NCI-H187 (cell line): ENCODE data around the gene CAPN10.

Source experiments
- DNase-seq, 2 experiments: peaks; one replicate each; lab custom pipeline; 2025; lab: John Stamatoyannopoulos, UW

Gene CAPN10

GRCh38 chr2:240574386-240575100 lies 12.0 kb upstream of the CAPN10 start:
- no peak for DNase-seq

DNA sequence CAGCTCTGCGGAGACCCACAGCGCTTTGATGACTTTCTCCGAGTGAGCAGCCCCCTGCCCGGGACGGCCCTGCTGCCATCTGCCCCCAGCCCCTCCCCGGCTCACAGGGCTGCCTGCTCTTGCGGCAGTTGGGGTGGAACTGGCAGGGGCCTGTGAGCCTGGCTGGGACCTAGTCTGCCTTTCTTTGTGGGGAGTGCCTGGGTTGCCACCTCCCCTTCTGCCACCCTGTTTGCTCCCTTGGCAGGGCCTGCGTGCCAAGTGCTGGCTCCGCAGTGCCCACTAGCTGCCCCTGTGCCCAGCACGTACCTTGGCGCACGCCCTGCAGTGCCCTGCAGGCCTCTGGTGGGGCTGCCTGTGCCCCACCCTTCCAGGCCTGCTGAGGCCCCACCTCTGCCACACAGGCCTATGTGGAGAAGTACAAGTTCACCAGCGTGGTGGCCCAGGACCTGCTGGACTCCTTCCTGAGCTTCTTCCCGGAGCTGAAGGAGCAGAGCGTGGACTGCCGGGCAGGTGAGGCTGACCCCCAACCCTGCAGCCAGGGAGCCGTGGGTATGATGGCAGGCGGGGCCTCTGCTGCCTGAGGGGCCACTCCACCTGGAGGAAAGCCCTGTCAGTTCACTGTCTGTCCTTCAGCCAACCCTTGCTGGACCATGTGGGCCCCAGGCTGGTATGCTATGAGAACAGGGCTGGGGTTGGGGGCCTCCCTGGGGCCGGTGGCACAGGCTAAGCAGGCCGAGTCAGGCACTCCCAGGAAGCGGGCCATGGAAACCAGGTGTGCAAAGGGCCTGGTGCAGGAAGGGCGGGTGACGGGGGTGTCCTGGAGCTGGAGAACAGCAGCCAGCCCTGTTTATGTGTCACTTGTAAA lies 11.2 kb upstream of the CAPN10 start:
- DNase-seq = no peak

DNA sequence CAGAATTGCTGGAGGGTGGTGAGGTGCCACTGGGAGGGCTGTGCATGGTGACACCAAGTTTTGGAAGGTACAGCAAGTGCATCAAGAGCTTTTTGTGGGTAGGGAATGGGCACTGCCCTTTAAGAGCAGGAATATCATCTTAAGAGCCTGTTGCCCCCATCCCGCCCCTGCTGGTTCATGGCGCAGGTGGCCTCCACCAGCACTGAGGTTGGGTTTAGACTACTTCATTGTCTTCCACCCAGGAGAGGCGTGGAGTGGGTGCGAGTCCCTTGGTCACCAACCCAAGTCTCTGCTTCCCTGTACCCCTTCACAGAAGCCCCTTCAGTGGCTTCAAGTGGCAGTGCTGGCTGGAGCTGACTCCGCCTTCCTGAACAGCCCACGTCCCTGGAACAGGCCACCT lies 10.5 kb upstream of the CAPN10 start:
- no peak for DNase-seq

DNA sequence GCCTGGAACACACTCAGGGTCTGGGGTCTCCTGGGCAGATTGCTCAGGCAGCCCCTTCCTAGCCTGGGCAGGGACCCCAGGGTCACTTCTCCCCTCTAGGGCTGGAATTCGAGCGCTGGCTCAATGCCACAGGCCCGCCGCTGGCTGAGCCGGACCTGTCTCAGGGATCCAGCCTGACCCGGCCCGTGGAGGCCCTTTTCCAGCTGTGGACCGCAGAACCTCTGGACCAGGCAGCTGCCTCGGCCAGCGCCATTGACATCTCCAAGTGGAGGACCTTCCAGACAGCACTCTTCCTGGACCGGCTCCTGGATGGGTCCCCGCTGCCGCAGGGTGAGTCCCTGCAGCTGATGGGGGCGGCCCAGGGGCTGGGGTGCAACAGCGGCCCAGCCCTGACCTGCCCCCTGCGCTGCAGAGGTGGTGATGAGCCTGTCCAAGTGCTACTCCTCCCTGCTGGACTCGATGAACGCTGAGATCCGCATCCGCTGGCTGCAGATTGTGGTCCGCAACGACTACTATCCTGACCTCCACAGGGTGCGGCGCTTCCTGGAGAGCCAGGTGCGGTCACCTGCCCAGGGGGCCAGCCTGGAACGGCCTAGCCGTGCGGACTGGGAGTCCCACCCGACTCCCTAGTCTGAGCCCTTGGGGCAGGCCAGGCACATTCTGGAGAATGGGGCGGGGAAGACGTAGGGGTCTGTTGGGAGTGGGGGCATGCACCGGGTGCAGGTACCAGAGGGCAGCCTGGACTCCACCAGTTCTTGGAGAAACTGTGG lies 9.9 kb upstream of the CAPN10 start:
- DNase-seq = no peak

DNA sequence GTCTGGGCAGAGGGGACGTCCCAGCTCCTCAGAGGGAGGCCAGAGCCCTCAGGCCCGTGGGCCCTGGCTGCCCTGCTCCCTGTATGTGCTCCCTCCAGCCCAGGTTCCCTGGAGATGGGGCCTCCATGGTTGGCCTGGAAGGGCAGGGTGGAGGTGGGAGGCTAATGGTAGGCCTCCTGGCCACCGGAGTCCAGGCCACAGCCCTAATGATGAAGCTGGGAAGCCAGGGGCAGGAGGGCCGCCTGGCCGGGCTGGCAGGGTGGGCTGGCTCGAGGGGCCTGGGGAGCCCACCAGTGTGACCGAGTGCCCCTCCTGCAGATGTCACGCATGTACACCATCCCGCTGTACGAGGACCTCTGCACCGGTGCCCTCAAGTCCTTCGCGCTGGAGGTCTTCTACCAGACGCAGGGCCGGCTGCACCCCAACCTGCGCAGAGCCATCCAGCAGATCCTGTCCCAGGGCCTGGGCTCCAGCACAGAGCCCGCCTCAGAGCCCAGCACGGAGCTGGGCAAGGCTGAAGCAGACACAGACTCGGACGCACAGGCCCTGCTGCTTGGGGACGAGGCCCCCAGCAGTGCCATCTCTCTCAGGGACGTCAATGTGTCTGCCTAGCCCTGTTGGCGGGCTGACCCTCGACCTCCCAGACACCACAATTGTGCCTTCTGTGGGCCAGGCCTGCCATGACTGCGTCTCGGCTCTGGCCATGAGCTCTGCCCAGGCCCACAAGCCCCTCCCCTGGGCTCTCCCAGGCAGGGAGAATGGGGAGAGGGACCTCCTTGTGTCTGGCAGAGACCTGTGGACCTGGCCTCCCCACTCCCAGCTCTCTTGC lies 9.0 kb upstream of the CAPN10 start:
- DNase-seq = no peak

GRCh38 chr2:240578110-240578450 lies 8.5 kb upstream of the CAPN10 start:
- DNase-seq = no peak

DNA sequence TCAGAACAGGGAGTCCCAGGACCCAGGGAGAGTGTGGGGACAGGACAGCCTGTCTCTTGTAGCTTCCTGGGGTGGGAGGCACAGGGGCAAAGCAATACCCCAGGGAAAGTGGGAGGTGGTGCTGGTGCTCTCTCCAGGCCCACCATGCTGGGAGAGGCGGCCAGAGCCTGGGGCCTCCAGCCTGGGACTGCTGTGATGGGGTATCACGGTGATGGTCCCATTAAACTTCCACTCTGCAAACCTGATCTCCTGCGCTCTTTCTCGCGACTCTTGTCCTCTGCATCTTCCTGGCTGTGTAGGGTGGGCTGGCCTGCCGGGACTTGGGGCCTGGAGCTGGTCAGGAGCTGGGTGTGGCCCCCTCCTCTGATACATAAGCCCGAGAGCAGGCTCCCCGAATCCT lies 8.0 kb upstream of the CAPN10 start:
- no peak for DNase-seq

GRCh38 chr2:240579071-240579762 lies 7.3 kb upstream of the CAPN10 start:
- no peak for DNase-seq

- DNase-seq = no peak
Observed at GRCh38 chr2:240579771-240580614, 6.5 kb upstream of the CAPN10 start.

- no peak for DNase-seq
Observed at GRCh38 chr2:240581811-240582210, 4.7 kb upstream of the CAPN10 start.

DNA sequence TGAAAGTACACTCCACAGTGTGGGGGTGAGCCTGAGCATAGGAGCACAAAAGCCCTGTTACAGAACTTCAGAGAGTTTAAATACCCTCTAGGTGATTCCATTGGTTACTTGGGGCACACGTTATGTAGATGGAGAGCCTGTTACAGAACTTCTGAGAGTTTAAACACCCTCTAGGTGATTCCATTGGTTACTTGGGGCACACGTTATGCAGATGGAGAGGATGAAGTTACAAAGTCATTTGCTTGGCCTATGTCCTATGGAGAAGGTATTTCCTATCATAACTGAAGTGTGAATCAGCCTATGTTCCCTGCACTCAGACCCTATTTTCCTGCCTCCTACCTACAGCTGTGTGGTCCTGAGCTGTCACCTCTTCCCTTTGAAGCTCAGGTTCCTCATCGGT lies 3.8 kb upstream of the CAPN10 start:
- no peak for DNase-seq

DNA sequence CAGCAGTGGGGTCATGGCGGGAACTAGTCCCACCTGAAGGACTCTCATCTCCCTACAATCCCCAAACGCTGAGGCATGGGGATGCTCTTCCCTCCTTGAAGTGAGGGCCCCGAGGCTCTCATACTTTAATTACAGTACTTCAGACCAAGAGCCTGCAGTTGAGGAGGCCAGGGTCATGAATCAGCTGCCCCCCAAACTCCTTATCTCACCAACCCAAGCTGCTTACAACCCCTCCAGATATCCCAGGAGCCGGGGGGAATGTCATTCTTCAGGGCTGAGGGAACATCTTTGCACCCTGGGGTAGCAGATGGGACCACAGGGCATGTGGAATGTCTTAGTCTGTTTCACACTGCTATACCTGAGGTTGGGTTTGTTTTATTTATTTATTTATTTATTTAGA lies 2.8 kb upstream of the CAPN10 start:
- no peak for DNase-seq

DNA sequence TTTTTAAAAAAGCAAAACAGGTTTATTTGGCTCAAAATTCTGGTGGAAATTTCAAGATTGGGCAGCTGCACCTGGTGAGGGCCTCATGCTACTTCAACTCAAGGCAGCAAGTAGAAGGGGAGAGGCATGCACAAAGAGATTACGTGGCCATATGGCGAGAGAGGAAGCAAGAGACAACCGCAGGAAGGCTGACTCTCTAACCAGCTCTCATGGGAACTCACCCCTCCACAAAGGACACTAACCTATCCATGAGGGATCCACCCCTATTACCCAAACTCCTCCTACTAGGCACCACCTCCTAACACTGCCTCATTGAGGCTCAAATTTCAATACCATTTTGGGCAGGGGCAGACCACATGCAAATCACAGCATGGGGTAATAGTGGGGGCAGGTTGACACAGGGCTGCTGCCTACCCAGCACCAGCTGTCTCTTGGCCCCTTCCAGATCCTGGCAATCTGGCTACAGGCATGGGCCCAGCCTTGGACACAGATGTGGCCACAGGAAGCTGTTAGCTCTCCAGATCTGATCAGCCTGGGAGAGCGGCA lies 2.0 kb upstream of the CAPN10 start:
- DNase-seq = no peak

GRCh38 chr2:240585101-240585500 lies 1.4 kb upstream of the CAPN10 start:
- DNase-seq = no peak

DNA sequence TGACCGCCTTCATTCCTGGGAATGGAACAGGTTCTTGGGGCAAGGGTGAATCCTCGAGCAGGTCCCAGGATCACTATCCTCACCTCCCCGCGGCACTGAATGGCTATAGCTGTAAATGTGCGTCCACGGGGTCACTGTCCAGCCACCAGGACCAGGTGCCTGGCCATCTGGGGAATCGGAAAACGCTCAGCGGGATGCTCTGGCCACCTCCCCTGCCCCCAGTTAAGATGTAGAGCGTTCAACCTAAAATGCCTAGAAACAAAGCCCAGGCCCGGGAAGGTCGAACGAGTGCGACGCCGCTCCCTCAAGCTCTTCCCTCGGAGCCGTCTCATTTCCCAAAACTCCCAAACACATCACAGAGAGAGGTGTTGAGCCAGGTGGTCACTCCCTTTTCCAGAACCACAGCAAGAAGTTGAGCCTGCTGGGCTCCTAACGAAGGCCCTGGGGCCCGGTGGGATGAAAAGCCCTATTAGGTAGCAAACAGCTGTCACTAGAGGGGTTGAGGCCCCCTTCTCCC lies 795 bp upstream of the CAPN10 start:
- no peak for DNase-seq

- DNase-seq = peak; percentile 26 to 35
Observed at GRCh38 chr2:240586919-240587800, 626 bp downstream of the CAPN10 start.

- no peak for DNase-seq
Observed at GRCh38 chr2:240588006-240588655, 1.6 kb downstream of the CAPN10 start.

GRCh38 chr2:240588669-240589068 lies 2.1 kb downstream of the CAPN10 start:
- no peak for DNase-seq
